ENCODE data around the gene CORO2A.
A peak's percentile ranks its signal among the peaks of the same experiment; 100 is the strongest.

Gene CORO2A

DNA sequence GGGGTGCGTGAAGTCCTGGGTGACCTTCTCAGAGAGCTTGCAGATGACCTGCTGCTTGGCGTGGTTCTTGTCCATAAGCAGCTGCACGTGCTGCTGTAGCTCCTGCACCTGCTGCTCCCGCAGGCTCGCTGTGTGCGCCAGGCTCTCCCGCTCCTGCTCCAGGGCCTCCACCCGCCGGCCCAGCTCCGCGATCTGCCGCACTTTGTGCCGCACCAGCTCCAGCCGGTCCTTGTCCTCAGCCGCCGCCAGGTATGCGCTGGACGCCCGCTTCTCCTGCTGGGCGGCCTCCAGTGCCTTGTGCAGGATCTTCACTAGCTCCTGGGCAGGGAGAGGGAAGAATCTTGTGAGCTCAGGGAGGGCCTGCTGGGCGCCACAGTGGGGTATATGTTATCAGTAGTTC, 28.5 kb upstream of the CORO2A start:
- no peak for DNase-seq
- no peaks in the 10 kb centered on the region for H3K27me3 ChIP-seq (replicated peaks in 2 of 5; ENCODE audit: control insufficient read depth in 4 of 5, insufficient read depth in 5 of 5, low read length in 4 of 5)
- no peaks in the 10 kb centered on the region for H3K4me1 ChIP-seq (ENCODE audit: control extremely low read depth in 1 of 4, control insufficient read depth in 4 of 4, insufficient read depth in 4 of 4, low read length in 3 of 4)
- peaks cover 2 to 65% (median 21%) of the 10 kb centered on the region in 4 experiments for H3K36me3 ChIP-seq (ENCODE audit: control insufficient read depth in 4 of 4, insufficient read depth in 4 of 4, low read length in 3 of 4)
- CTCF ChIA-PET = interaction anchor here (0.7 to 1.4 kb wide), 6 partner anchors 13 to 96 kb away, joined by 3 to 6 read pairs (median 3); no protein-coding TSS in a partner anchor
- no peak overlapping the region for H3K27ac ChIP-seq (ENCODE audit: insufficient read depth in 1 of 2, low read depth in 1 of 2, low read length in 2 of 2, poor library complexity in 1 of 2, severe bottlenecking in 2 of 2)
- H3K4me3 ChIP-seq (ENCODE audit: control insufficient read depth in 1 of 7, extremely low read depth in 1 of 7, insufficient read depth in 4 of 7, low read depth in 2 of 7, low read length in 6 of 7) = no peak overlapping the region
- WGBS (ENCODE audit: insufficient coverage) = 98% methylated on average over 20 of the region's 21 CpGs
- POLR2A ChIA-PET = no interaction called here
- no peaks in the 10 kb centered on the region for H3K9me3 ChIP-seq (ENCODE audit: control extremely low read depth in 1 of 5, control insufficient read depth in 4 of 5, insufficient read depth in 2 of 5, low read depth in 1 of 5, low read length in 4 of 5)

DNA sequence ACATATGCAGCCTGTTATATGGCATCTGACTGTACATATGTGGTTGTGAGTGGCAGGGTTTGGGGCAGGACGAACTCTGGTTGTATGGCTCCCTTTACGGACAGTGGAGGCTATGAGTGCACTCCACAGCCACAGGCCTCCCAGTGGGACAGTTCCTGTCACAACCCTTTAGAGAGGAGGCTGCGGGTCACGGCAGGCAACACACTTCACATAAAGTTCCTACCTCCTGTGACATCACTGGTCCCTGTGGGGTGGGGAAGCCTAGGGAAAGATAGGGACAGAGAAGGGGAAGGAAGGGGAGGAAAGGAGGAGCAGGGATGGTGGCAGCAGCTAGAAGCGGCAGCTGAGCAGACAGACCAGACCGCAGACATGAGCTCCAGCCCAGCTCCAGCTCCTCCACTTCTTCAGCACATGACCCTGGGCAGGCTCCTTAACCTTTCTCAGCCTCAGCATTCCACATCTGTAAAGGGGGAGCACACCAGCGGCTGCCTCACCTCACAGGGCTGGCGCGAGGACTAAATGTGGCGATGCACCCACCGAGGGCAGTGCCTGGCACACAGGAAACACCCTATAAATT, 27.4 kb upstream of the CORO2A start:
- H3K36me3 ChIP-seq (ENCODE audit: control insufficient read depth in 4 of 4, insufficient read depth in 4 of 4, low read length in 3 of 4) = peaks cover 2 to 65% (median 19%) of the 10 kb centered on the region in 4 experiments
- CTCF ChIA-PET = interaction anchor here (1.0 kb wide), 1 partner anchor 8 kb away, joined by 4 read pairs; no protein-coding TSS in a partner anchor

DNA sequence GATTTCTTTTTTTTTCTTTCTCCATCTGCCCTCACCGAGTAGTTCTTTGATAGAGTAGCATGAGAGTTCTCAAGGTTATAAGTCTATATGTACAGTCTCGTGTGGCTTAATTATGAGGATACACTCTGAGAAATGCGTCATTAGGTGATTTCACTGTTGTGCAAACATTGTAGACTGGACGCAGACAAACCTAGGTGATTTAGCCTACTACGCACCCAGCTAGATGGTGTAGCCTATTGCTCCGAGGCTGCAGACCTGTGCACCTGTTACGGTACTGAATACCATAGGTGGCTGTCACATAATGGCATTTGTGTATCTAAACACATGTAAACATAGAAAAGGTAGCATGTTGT, 26.9 kb upstream of the CORO2A start:
- H3K4me1 ChIP-seq (ENCODE audit: control extremely low read depth in 1 of 4, control insufficient read depth in 4 of 4, insufficient read depth in 4 of 4, low read length in 3 of 4) = no peaks in the 10 kb centered on the region
- peaks cover 2 to 69% (median 19%) of the 10 kb centered on the region in 4 experiments for H3K36me3 ChIP-seq (ENCODE audit: control insufficient read depth in 4 of 4, insufficient read depth in 4 of 4, low read length in 3 of 4)
- no peak overlapping the region for H3K27ac ChIP-seq (ENCODE audit: insufficient read depth in 1 of 2, low read depth in 1 of 2, low read length in 2 of 2, poor library complexity in 1 of 2, severe bottlenecking in 2 of 2)
- no peak for DNase-seq
- H3K9me3 ChIP-seq (ENCODE audit: control extremely low read depth in 1 of 5, control insufficient read depth in 4 of 5, insufficient read depth in 2 of 5, low read depth in 1 of 5, low read length in 4 of 5) = no peaks in the 10 kb centered on the region
- no peak overlapping the region for H3K4me3 ChIP-seq (ENCODE audit: control insufficient read depth in 1 of 7, extremely low read depth in 1 of 7, insufficient read depth in 4 of 7, low read depth in 2 of 7, low read length in 6 of 7)
- no peaks in the 10 kb centered on the region for H3K27me3 ChIP-seq (replicated peaks in 2 of 5; ENCODE audit: control insufficient read depth in 4 of 5, insufficient read depth in 5 of 5, low read length in 4 of 5)
- ChIA-PET POLR2A (interaction anchor here (0.6 kb wide), 1 partner anchor 80 kb away, joined by 4 read pairs; no protein-coding TSS in a partner anchor), CTCF (interaction anchor here (1.0 to 1.3 kb wide), 2 partner anchors 8 to 16 kb away, joined by 3 to 4 read pairs; no protein-coding TSS in a partner anchor)
- WGBS (ENCODE audit: insufficient coverage) = 100% methylated on average over 6 of the region's 7 CpGs

More for the DNA sequence above, 27.4 kb upstream of the CORO2A start:
- DNase-seq = no peak
- no peaks in the 10 kb centered on the region for H3K4me1 ChIP-seq (ENCODE audit: control extremely low read depth in 1 of 4, control insufficient read depth in 4 of 4, insufficient read depth in 4 of 4, low read length in 3 of 4)
- H3K27ac ChIP-seq (ENCODE audit: insufficient read depth in 1 of 2, low read depth in 1 of 2, low read length in 2 of 2, poor library complexity in 1 of 2, severe bottlenecking in 2 of 2) = no peak overlapping the region
- H3K9me3 ChIP-seq (ENCODE audit: control extremely low read depth in 1 of 5, control insufficient read depth in 4 of 5, insufficient read depth in 2 of 5, low read depth in 1 of 5, low read length in 4 of 5) = no peaks in the 10 kb centered on the region
- WGBS (ENCODE audit: insufficient coverage) = 93% methylated on average over 9 of the region's 11 CpGs
- H3K27me3 ChIP-seq (replicated peaks in 2 of 5; ENCODE audit: control insufficient read depth in 4 of 5, insufficient read depth in 5 of 5, low read length in 4 of 5) = no peaks in the 10 kb centered on the region
- POLR2A ChIA-PET = no interaction called here
- no peak overlapping the region for H3K4me3 ChIP-seq (ENCODE audit: control insufficient read depth in 1 of 7, extremely low read depth in 1 of 7, insufficient read depth in 4 of 7, low read depth in 2 of 7, low read length in 6 of 7)

DNA sequence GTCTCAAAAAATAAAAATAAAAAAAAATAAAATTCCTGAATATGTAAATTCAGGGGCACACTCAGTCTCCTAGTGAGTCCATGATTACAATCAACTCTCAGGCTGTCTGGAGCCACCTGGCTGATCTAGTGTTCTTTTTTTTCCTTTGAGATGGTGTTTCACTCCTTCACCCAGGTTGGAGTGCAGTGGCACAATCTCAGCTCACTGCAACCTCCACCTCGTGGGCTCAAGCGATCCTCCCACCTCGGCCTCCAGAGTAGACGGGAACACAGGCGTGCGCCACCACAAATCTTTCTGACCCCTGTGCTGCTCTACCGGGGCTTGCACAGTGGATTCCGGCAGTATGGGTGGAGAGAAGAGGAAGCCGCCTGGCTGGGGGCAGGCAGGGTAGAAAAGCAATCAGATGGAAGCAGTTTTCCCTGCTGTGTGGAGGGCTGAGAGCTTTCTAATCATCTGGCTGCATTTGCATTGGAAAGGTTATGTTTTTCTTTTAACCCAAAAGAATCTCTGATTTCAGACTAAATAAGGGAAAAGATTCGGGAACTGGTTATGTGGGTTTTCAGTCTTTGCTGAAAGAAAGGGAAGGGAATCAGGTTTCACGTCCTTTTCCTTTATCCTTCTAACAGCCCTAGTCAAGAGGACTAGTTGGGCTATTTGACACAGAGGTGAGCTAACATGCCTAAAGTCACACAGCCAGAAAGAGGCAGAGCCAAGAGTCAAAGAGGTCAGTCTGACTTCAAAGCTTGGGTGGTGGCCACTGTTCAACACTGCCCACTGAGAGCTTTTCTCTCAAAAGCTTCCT, 26.3 kb upstream of the CORO2A start:
- DNase-seq = no peak
- CTCF ChIA-PET = interaction anchor here (1.3 to 2.8 kb wide), 2 partner anchors 11 to 16 kb away, joined by 3 to 16 read pairs; no protein-coding TSS in a partner anchor
- no peak overlapping the region for H3K4me3 ChIP-seq (ENCODE audit: control insufficient read depth in 1 of 7, extremely low read depth in 1 of 7, insufficient read depth in 4 of 7, low read depth in 2 of 7, low read length in 6 of 7)
- H3K9me3 ChIP-seq (ENCODE audit: control extremely low read depth in 1 of 5, control insufficient read depth in 4 of 5, insufficient read depth in 2 of 5, low read depth in 1 of 5, low read length in 4 of 5) = no peaks in the 10 kb centered on the region
- no peaks in the 10 kb centered on the region for H3K27me3 ChIP-seq (replicated peaks in 2 of 5; ENCODE audit: control insufficient read depth in 4 of 5, insufficient read depth in 5 of 5, low read length in 4 of 5)
- H3K4me1 ChIP-seq (ENCODE audit: control extremely low read depth in 1 of 4, control insufficient read depth in 4 of 4, insufficient read depth in 4 of 4, low read length in 3 of 4) = no peaks in the 10 kb centered on the region
- over 99% methylated on average over 10 of the region's 11 CpGs for WGBS (ENCODE audit: insufficient coverage)
- no peak overlapping the region for H3K27ac ChIP-seq (ENCODE audit: insufficient read depth in 1 of 2, low read depth in 1 of 2, low read length in 2 of 2, poor library complexity in 1 of 2, severe bottlenecking in 2 of 2)
- H3K36me3 ChIP-seq (ENCODE audit: control insufficient read depth in 4 of 4, insufficient read depth in 4 of 4, low read length in 3 of 4) = peaks cover 2 to 72% (median 19%) of the 10 kb centered on the region in 4 experiments
- POLR2A ChIA-PET = interaction anchor here (0.6 to 0.7 kb wide), 2 partner anchors 50 to 81 kb away, joined by 3 to 4 read pairs; no protein-coding TSS in a partner anchor

DNA sequence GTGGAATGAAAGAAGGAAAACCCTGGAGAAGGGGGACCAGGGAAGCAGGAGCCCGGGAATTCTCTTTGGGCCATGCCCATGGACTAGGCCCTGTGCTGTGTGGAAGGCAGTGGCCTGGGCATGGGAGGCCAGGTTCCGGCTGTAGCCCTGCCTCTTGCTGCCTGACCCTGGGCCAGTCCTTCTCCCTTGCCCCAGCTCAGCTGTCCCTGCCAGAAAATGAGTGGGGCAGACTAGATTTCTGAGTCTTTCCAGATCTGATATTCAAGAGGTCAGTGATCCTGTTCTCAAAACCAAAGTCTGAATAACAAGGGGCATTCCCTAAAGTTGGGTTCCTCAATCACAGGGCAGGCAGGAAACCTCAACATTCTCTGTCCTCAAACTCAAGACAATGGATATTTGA, 24.8 kb upstream of the CORO2A start:
- no peak for DNase-seq
- Histone ChIP-seq H3K27me3 (replicated peaks in 2 of 5; ENCODE audit: control insufficient read depth in 4 of 5, insufficient read depth in 5 of 5, low read length in 4 of 5) (no peaks in the 10 kb centered on the region), H3K4me3 (ENCODE audit: control insufficient read depth in 1 of 7, extremely low read depth in 1 of 7, insufficient read depth in 4 of 7, low read depth in 2 of 7, low read length in 6 of 7) (no peak overlapping the region), H3K4me1 (ENCODE audit: control extremely low read depth in 1 of 4, control insufficient read depth in 4 of 4, insufficient read depth in 4 of 4, low read length in 3 of 4) (no peaks in the 10 kb centered on the region), H3K36me3 (ENCODE audit: control insufficient read depth in 4 of 4, insufficient read depth in 4 of 4, low read length in 3 of 4) (peaks cover 2 to 79% (median 25%) of the 10 kb centered on the region in 4 experiments), H3K27ac (ENCODE audit: insufficient read depth in 1 of 2, low read depth in 1 of 2, low read length in 2 of 2, poor library complexity in 1 of 2, severe bottlenecking in 2 of 2) (no peak overlapping the region), H3K9me3 (ENCODE audit: control extremely low read depth in 1 of 5, control insufficient read depth in 4 of 5, insufficient read depth in 2 of 5, low read depth in 1 of 5, low read length in 4 of 5) (no peaks in the 10 kb centered on the region)
- CTCF ChIA-PET = interaction anchor here (0.8 to 2.8 kb wide), 7 partner anchors 9 to 143 kb away, joined by 3 to 16 read pairs (median 3); no protein-coding TSS in a partner anchor
- POLR2A ChIA-PET = no interaction called here
- 100% methylated on average over 2 of the region's 2 CpGs for WGBS (ENCODE audit: insufficient coverage)

DNA sequence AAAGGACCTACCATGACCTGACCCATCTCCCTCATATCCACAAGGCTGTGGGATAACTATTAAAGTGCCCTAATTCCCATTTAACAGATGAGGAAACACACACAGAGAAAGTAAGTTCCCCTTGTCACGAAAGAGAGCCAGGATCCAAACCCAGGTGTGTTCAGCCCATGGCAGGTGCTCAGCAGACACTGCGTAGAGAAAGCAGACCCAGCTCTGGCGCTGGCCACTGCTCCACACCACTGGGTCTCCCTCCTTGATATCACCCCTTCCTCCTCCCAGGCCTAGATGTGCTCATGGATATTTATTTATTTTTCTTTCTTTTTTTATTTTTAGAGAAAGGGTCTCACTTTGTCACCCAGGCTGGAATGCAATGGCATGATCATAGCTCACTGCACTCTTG, 24.0 kb upstream of the CORO2A start:
- ChIA-PET POLR2A (no interaction called here), CTCF (interaction anchor here (1.0 to 2.8 kb wide), 6 partner anchors 9 to 35 kb away, joined by 3 to 16 read pairs (median 4); no protein-coding TSS in a partner anchor)
- no peak overlapping the region for H3K4me3 ChIP-seq (ENCODE audit: control insufficient read depth in 1 of 7, extremely low read depth in 1 of 7, insufficient read depth in 4 of 7, low read depth in 2 of 7, low read length in 6 of 7)
- no peaks in the 10 kb centered on the region for H3K27me3 ChIP-seq (replicated peaks in 2 of 5; ENCODE audit: control insufficient read depth in 4 of 5, insufficient read depth in 5 of 5, low read length in 4 of 5)
- H3K27ac ChIP-seq (ENCODE audit: insufficient read depth in 1 of 2, low read depth in 1 of 2, low read length in 2 of 2, poor library complexity in 1 of 2, severe bottlenecking in 2 of 2) = no peak overlapping the region
- H3K36me3 ChIP-seq (ENCODE audit: control insufficient read depth in 4 of 4, insufficient read depth in 4 of 4, low read length in 3 of 4) = peaks cover 2 to 80% (median 23%) of the 10 kb centered on the region in 4 experiments
- WGBS (ENCODE audit: insufficient coverage) = 100% methylated on average over 2 of the region's 3 CpGs
- H3K9me3 ChIP-seq (ENCODE audit: control extremely low read depth in 1 of 5, control insufficient read depth in 4 of 5, insufficient read depth in 2 of 5, low read depth in 1 of 5, low read length in 4 of 5) = no peaks in the 10 kb centered on the region
- no peak for DNase-seq
- H3K4me1 ChIP-seq (ENCODE audit: control extremely low read depth in 1 of 4, control insufficient read depth in 4 of 4, insufficient read depth in 4 of 4, low read length in 3 of 4) = no peaks in the 10 kb centered on the region

DNA sequence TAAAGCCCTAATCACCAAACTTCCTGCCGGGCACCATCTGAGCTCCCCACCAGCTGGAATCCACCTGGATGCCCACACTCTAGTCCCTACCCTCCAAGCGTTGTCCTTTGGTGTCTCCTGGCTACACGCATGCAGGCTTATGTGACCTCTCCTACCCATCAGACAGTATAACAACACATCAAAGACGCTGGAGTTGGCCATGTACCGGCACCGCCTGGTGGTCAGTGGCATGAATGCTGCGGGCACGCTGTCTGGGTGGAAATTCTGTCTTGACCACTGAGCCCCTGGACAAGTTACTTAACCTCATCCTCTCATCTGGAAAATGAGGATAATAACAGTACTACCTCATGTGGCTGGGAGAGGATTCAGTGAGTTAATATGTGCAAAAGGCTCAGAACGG, 23.4 kb upstream of the CORO2A start:
- WGBS (ENCODE audit: insufficient coverage) = 100% methylated on average over 3 of the region's 9 CpGs
- DNase-seq = peak in 1 of 3 donors; percentile 10
- H3K27ac ChIP-seq (ENCODE audit: insufficient read depth in 1 of 2, low read depth in 1 of 2, low read length in 2 of 2, poor library complexity in 1 of 2, severe bottlenecking in 2 of 2) = no peak overlapping the region
- CTCF ChIA-PET = interaction anchor here (0.9 to 2.8 kb wide), 8 partner anchors 8 to 142 kb away, joined by 3 to 16 read pairs (median 4); no protein-coding TSS in a partner anchor
- H3K27me3 ChIP-seq (replicated peaks in 2 of 5; ENCODE audit: control insufficient read depth in 4 of 5, insufficient read depth in 5 of 5, low read length in 4 of 5) = no peaks in the 10 kb centered on the region
- POLR2A ChIA-PET = no interaction called here
- no peak overlapping the region for H3K4me3 ChIP-seq (ENCODE audit: control insufficient read depth in 1 of 7, extremely low read depth in 1 of 7, insufficient read depth in 4 of 7, low read depth in 2 of 7, low read length in 6 of 7)
- no peaks in the 10 kb centered on the region for H3K9me3 ChIP-seq (ENCODE audit: control extremely low read depth in 1 of 5, control insufficient read depth in 4 of 5, insufficient read depth in 2 of 5, low read depth in 1 of 5, low read length in 4 of 5)
- peaks cover 2 to 79% (median 23%) of the 10 kb centered on the region in 4 experiments for H3K36me3 ChIP-seq (ENCODE audit: control insufficient read depth in 4 of 4, insufficient read depth in 4 of 4, low read length in 3 of 4)
- H3K4me1 ChIP-seq (ENCODE audit: control extremely low read depth in 1 of 4, control insufficient read depth in 4 of 4, insufficient read depth in 4 of 4, low read length in 3 of 4) = no peaks in the 10 kb centered on the region
